Measurements from ENCODE around the gene PBX4.

Gene PBX4

DNA sequence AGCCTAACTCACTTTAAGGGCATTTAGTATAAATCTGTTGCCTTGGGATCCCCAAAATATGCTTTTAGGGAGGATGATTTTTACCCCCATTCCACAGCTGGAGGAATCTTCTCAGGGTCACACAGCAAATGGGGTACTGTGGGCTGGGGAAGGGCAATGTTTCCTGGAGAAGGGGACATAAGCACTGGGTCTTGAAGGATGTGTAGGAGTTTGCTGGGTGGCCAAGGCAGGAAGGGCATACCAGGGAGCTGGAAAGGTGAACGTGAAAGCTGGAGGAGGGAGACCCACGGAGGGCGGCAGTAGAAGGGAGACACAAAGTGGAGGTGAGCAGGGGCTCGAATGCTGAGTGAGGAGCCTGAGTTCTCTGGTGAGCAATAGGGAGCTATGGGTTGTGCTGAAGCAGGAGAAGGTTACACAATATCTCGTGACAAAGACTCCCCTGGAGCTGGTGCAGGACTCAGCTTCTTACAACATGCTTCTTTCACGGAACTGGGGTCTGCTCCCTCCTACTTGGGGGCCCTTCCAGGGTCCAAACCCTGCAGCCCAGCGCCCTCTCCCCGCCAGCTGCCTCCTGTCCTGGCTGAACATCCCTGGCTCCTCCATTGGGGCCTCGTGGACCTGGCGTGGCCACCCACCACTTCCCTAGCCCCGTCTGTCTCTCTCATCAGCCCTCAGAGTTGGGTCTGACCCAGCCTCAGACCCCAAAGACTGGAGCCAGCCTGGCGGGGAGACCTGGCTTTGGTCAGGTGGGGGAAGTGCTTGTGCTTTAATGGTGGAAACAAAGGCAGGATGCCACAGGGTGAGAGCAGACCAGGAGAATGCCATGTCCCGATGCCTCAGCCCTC is 69.3 kb downstream of the PBX4 start:
- Histone ChIP-seq H3K4me3 (ENCODE audit: low read length) (no peak overlapping the region), H3K9me3 (replicated peaks; ENCODE audit: low read length) (no peaks in the 10 kb centered on the region), H3K27me3 (ENCODE audit: control insufficient read depth, insufficient read depth, low read length) (peaks cover 38% of the 10 kb centered on the region), H3K4me2 (ENCODE audit: low read length) (no peak overlapping the region), H3K9ac (ENCODE audit: low read depth, low read length) (no peak overlapping the region), H3K36me3 (ENCODE audit: insufficient read depth, low read length) (no peaks in the 10 kb centered on the region), H3K4me1 (ENCODE audit: control insufficient read depth, insufficient read depth, low read length) (peaks cover 7% of the 10 kb centered on the region)

DNA sequence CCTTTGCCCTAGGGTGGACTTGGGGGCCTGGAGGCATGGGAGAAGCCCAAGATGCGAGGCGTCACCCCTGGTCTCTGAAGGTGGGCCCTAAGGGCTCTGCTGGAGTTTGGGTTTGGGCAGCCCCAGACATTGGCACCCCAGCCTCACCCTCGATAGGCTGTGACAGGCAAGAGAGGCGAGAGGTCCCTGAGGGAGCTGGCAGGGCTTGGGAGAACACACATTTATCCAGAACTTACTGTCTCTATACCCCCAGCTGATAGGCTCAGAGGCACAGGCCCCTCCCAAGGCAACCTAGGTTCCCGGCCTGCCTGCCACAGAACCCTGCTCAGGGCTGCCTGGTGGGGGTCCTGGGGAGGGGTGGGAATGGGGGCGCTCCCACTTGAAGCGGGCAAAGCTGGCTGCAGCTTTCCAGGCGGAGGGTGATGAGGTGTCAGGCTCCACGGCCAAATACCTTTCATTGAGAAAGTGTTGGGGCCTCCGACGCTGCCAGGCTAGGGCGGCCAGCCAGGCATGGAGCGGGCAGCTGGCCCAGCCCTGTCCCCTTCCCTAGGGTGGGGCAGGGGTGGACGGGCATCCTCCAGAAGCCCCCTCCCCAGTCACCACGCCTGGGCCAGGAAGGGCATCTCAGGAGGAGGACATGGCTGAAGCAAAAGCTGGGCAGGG is 70.7 kb downstream of the PBX4 start:
- no peaks in the 10 kb centered on the region for H3K36me3 ChIP-seq (ENCODE audit: insufficient read depth, low read length)
- H3K4me2 ChIP-seq (ENCODE audit: low read length): no peak overlapping the region
- no peaks in the 10 kb centered on the region for H3K9me3 ChIP-seq (replicated peaks; ENCODE audit: low read length)
- H3K4me1 ChIP-seq (ENCODE audit: control insufficient read depth, insufficient read depth, low read length): peaks cover 7% of the 10 kb centered on the region
- peaks cover 38% of the 10 kb centered on the region for H3K27me3 ChIP-seq (ENCODE audit: control insufficient read depth, insufficient read depth, low read length)
- H3K9ac ChIP-seq (ENCODE audit: low read depth, low read length): no peak overlapping the region
- no peak overlapping the region for H3K4me3 ChIP-seq (ENCODE audit: low read length)

DNA sequence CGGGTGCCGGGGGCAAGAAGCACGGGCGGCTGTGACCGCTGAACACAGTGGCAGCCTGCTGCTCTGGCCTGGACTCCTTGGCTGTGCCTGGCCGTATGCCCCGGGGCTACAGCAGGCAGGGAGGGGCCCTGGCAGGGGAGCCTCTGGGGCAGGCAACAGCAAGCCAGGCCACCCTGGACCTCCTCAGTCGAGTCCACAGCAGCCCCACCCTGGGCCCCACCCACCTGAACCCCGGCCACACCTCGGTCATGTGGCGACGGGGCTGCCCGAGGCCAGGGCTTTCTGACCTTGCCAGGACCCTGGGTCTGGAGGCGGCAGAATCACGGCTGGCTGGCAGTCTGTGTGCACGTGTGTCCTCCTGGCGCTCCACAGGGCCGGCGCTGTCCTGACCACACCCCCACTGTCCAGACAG is 71.7 kb downstream of the PBX4 start:
- Histone ChIP-seq H3K27me3 (ENCODE audit: control insufficient read depth, insufficient read depth, low read length) (peaks cover 40% of the 10 kb centered on the region), H3K4me3 (ENCODE audit: low read length) (no peak overlapping the region), H3K4me1 (ENCODE audit: control insufficient read depth, insufficient read depth, low read length) (peaks cover 2% of the 10 kb centered on the region), H3K9me3 (replicated peaks; ENCODE audit: low read length) (no peaks in the 10 kb centered on the region), H3K4me2 (ENCODE audit: low read length) (no peak overlapping the region), H3K36me3 (ENCODE audit: insufficient read depth, low read length) (no peaks in the 10 kb centered on the region), H3K9ac (ENCODE audit: low read depth, low read length) (no peak overlapping the region)

DNA sequence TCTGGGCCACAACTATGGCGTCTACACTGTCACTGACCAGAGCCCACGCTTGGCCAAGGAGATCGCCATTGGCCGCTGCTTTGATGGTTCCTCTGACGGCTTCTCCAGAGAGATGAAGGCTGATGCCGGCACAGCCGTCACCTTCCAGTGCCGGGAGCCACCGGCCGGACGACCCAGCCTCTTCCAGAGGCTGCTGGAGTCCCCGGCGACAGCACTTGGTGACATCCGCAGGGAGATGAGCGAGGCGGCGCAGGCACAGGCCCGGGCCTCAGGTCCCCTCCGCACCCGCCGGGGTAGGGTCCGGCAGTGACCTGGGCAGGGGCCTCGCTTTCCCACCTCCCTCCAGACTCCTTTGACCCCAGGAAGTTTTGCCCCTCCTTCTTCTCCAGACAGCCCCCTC is 72.8 kb downstream of the PBX4 start:
- Histone ChIP-seq H3K9me3 (replicated peaks; ENCODE audit: low read length) (no peaks in the 10 kb centered on the region), H3K9ac (ENCODE audit: low read depth, low read length) (no peak overlapping the region), H3K4me1 (ENCODE audit: control insufficient read depth, insufficient read depth, low read length) (peaks cover 5% of the 10 kb centered on the region), H3K27me3 (ENCODE audit: control insufficient read depth, insufficient read depth, low read length) (peaks cover 43% of the 10 kb centered on the region), H3K4me2 (ENCODE audit: low read length) (no peak overlapping the region), H3K36me3 (ENCODE audit: insufficient read depth, low read length) (no peaks in the 10 kb centered on the region), H3K4me3 (ENCODE audit: low read length) (no peak overlapping the region)

DNA sequence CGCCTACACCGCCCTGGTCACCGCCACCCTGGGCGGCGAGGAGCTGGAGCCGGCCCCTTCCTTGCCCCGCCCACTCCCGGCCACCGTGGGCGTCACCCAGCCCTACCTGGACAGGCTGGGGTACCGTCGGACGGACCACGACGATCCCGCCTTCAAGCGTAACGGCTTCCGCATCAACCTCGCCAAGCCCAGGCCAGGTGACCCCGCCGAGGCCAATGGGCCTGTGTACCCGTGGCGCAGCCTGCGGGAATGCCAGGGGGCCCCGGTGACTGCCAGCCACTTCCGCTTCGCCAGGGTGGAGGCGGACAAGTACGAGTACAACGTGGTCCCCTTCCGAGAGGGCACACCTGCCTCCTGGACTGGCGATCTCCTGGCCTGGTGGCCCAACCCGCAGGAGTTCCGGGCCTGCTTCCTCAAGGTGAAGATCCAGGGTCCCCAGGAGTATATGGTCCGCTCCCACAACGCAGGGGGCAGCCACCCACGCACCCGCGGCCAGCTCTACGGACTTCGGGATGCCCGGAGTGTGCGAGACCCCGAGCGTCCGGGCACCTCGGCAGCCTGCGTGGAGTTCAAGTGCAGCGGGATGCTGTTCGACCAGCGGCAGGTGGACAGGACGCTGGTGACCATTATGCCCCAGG is 73.4 kb downstream of the PBX4 start:
- Histone ChIP-seq H3K9ac (ENCODE audit: low read depth, low read length) (no peak overlapping the region), H3K9me3 (replicated peaks; ENCODE audit: low read length) (no peaks in the 10 kb centered on the region), H3K4me3 (ENCODE audit: low read length) (no peak overlapping the region), H3K4me2 (ENCODE audit: low read length) (no peak overlapping the region), H3K36me3 (ENCODE audit: insufficient read depth, low read length) (no peaks in the 10 kb centered on the region), H3K27me3 (ENCODE audit: control insufficient read depth, insufficient read depth, low read length) (peaks cover 46% of the 10 kb centered on the region), H3K4me1 (ENCODE audit: control insufficient read depth, insufficient read depth, low read length) (peaks cover 7% of the 10 kb centered on the region)

DNA sequence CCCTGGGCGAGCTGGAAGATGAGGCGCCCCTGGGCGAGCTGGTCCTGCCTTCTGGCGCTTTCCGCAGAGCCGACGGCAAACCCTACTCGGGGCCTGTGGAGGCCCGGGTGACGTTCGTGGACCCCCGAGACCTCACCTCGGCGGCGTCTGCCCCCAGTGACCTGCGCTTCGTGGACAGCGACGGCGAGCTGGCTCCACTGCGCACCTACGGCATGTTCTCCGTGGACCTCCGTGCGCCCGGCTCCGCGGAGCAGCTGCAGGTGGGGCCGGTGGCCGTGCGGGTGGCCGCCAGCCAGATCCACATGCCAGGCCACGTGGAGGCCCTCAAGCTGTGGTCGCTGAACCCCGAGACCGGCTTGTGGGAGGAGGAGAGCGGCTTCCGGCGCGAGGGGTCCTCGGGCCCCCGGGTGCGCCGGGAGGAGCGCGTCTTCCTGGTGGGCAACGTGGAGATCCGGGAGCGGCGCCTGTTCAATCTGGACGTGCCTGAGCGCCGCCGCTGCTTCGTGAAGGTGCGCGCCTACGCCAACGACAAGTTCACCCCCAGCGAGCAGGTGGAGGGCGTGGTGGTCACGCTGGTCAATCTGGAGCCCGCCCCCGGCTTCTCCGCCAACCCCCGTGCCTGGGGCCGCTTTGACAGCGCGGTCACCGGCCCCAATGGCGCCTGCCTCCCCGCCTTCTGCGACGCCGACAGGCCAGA is 74.1 kb downstream of the PBX4 start:
- no peak overlapping the region for H3K9ac ChIP-seq (ENCODE audit: low read depth, low read length)

DNA sequence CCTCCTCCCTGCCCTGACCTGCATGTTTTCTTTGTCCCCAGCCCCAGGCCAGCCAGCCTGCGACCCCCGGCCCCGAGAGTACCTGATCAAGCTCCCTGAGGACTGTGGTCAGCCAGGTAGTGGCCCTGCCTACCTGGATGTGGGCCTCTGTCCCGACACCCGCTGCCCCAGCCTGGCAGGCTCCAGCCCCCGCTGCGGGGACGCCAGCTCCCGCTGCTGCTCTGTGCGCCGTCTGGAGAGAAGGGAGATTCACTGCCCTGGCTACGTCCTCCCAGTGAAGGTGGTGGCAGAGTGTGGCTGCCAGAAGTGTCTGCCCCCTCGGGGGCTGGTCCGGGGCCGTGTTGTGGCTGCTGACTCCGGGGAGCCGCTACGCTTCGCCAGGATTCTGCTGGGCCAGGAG is 74.8 kb downstream of the PBX4 start:
- Histone ChIP-seq H3K4me2 (ENCODE audit: low read length) (no peak overlapping the region), H3K4me1 (ENCODE audit: control insufficient read depth, insufficient read depth, low read length) (peaks cover 9% of the 10 kb centered on the region), H3K4me3 (ENCODE audit: low read length) (no peak overlapping the region), H3K27me3 (ENCODE audit: control insufficient read depth, insufficient read depth, low read length) (peaks cover 41% of the 10 kb centered on the region), H3K9me3 (replicated peaks; ENCODE audit: low read length) (no peaks in the 10 kb centered on the region), H3K36me3 (ENCODE audit: insufficient read depth, low read length) (no peaks in the 10 kb centered on the region), H3K9ac (ENCODE audit: low read depth, low read length) (no peak overlapping the region)

More for the DNA sequence above, 74.1 kb downstream of the PBX4 start:
- H3K9me3 ChIP-seq (replicated peaks; ENCODE audit: low read length): no peaks in the 10 kb centered on the region
- H3K36me3 ChIP-seq (ENCODE audit: insufficient read depth, low read length): no peaks in the 10 kb centered on the region
- H3K4me2 ChIP-seq (ENCODE audit: low read length): no peak overlapping the region
- H3K27me3 ChIP-seq (ENCODE audit: control insufficient read depth, insufficient read depth, low read length): peaks cover 44% of the 10 kb centered on the region
- H3K4me3 ChIP-seq (ENCODE audit: low read length): no peak overlapping the region
- peaks cover 7% of the 10 kb centered on the region for H3K4me1 ChIP-seq (ENCODE audit: control insufficient read depth, insufficient read depth, low read length)

DNA sequence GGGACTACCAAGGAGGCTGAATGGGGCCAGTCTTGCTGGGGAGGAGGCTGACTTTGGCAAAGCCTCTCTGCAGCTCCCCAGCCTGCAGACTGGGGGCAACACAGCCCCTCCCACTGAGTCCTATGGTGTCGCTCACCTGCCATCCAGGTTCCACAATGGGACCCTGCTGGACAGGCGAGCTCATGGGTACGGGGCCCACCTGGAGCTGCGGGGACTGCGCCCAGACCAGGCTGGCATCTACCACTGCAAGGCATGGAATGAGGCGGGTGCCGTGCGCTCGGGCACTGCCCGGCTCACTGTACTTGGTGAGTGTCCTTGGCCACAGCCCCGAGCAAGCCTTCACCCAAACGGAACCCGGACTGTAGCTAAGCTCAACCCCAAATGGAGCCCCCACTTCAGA is 75.4 kb downstream of the PBX4 start:
- H3K27me3 ChIP-seq (ENCODE audit: control insufficient read depth, insufficient read depth, low read length): peaks cover 41% of the 10 kb centered on the region
- H3K4me3 ChIP-seq (ENCODE audit: low read length): no peak overlapping the region
- no peaks in the 10 kb centered on the region for H3K36me3 ChIP-seq (ENCODE audit: insufficient read depth, low read length)
- H3K9me3 ChIP-seq (replicated peaks; ENCODE audit: low read length): no peaks in the 10 kb centered on the region
- H3K4me1 ChIP-seq (ENCODE audit: control insufficient read depth, insufficient read depth, low read length): peaks cover 15% of the 10 kb centered on the region
- H3K4me2 ChIP-seq (ENCODE audit: low read length): no peak overlapping the region
- no peak overlapping the region for H3K9ac ChIP-seq (ENCODE audit: low read depth, low read length)

DNA sequence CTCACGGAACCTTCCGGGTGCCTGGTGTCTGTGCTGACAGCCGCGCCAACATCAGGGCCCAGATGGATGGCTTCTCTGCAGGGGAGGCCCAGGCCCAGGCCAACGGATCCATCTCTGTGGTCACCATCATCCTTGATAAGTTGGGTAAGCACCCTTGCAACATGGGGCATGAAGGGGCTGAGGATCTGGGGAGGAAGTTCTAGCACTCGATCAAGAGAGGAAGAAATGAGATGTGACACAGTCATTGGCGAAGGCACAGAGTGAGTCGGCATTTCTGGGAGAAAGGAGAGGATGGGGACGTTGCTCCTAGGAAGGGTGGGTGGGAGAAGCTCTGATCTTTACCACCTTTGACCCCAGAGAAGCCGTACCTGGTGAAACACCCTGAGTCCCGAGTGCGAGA is 76.0 kb downstream of the PBX4 start:
- H3K27me3 ChIP-seq (ENCODE audit: control insufficient read depth, insufficient read depth, low read length): peaks cover 45% of the 10 kb centered on the region
- H3K36me3 ChIP-seq (ENCODE audit: insufficient read depth, low read length): no peaks in the 10 kb centered on the region
- no peak overlapping the region for H3K9ac ChIP-seq (ENCODE audit: low read depth, low read length)
- peaks cover 18% of the 10 kb centered on the region for H3K4me1 ChIP-seq (ENCODE audit: control insufficient read depth, insufficient read depth, low read length)
- H3K4me3 ChIP-seq (ENCODE audit: low read length): no peak overlapping the region
- H3K4me2 ChIP-seq (ENCODE audit: low read length): no peak overlapping the region
- no peaks in the 10 kb centered on the region for H3K9me3 ChIP-seq (replicated peaks; ENCODE audit: low read length)

DNA sequence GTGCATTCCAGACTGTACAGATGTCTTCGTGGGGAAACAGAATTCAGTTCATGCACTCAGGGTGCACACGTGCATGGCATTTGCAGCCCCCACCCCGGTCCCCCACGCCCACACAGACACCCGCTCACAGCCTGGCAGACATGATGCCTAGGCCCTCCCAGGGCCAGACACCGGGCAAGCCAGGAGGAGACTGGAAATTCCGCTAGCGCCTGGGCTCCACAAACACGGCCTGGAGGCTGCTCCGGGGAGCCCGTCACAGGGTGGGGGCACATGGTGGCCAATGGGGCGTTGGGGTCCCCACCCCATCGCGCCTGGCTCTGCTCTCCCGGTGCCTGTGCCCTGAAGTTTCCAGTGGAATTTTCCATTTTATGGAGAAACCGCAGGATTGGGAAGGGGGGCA is 76.9 kb downstream of the PBX4 start:
- H3K9me3 ChIP-seq (replicated peaks; ENCODE audit: low read length): no peaks in the 10 kb centered on the region
- peaks cover 21% of the 10 kb centered on the region for H3K4me1 ChIP-seq (ENCODE audit: control insufficient read depth, insufficient read depth, low read length)
- no peak overlapping the region for H3K4me2 ChIP-seq (ENCODE audit: low read length)
- H3K4me3 ChIP-seq (ENCODE audit: low read length): no peak overlapping the region
- no peaks in the 10 kb centered on the region for H3K36me3 ChIP-seq (ENCODE audit: insufficient read depth, low read length)
- no peak overlapping the region for H3K9ac ChIP-seq (ENCODE audit: low read depth, low read length)
- peaks cover 37% of the 10 kb centered on the region for H3K27me3 ChIP-seq (ENCODE audit: control insufficient read depth, insufficient read depth, low read length)
